Neural progenitor cell (in vitro differentiated cells): ENCODE data around the gene CACNA1D.

Experiments
- EZH2 ChIP-seq: fragments of 200-600 bp; sonication (generic); IDR thresholded peaks from 2 replicates; pipeline ENCODE4 v1.6.1; 2017; ENCODE audit warnings: antibody characterized with exemption, mild to moderate bottlenecking, moderate library complexity
- EZH2phosphoT487 ChIP-seq: fragments of 200-600 bp; sonication (generic); IDR thresholded peaks from 2 replicates; pipeline ENCODE4 v1.6.1; 2017; ENCODE audit warnings: antibody characterized with exemption
- TF ChIP-seq, protein P1 (sequence below): fragments of 200-600 bp; sonication (generic); IDR thresholded peaks from 2 replicates; pipeline ENCODE4 v1.5.1; 2017; ENCODE audit warnings: antibody characterized with exemption, mild to moderate bottlenecking

DNA sequence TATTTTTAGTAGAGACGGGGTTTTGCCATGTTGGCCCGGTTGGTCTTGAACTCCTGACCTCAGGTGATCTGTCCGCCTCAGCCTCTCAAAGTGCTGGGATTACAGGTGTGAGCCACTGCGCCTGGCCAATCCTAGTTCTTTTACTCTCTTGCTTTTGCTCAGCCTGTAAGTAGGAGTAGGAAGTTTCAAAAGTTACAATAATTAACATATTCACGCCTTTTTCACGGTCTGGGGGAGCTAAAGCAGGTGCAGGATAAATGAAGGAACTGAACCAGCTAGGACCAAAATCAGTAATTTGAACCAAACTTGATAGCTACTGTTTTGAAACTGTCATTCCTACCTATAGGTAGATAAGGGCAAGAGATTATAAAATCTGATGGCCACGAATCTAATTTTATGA lies 98.5 kb downstream of the CACNA1D start:
- TF ChIP-seq, protein P1, sequence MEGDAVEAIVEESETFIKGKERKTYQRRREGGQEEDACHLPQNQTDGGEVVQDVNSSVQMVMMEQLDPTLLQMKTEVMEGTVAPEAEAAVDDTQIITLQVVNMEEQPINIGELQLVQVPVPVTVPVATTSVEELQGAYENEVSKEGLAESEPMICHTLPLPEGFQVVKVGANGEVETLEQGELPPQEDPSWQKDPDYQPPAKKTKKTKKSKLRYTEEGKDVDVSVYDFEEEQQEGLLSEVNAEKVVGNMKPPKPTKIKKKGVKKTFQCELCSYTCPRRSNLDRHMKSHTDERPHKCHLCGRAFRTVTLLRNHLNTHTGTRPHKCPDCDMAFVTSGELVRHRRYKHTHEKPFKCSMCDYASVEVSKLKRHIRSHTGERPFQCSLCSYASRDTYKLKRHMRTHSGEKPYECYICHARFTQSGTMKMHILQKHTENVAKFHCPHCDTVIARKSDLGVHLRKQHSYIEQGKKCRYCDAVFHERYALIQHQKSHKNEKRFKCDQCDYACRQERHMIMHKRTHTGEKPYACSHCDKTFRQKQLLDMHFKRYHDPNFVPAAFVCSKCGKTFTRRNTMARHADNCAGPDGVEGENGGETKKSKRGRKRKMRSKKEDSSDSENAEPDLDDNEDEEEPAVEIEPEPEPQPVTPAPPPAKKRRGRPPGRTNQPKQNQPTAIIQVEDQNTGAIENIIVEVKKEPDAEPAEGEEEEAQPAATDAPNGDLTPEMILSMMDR: no peak
- TF ChIP-seq EZH2 (no peak), EZH2phosphoT487 (no peak)
